ENCODE measurements around the gene TEX2.
"Not testable (repeated sequence)": the region's sequence is repeated elsewhere in the genome, so short reads cannot be mapped to it uniquely, and the experiment has no call there.

The TEX2 gene

GRCh38 chr17:64178011-64178825 is 84.8 kb downstream of the TEX2 start:
- no peak for DNase-seq

- DNase-seq, result no peak
Observed at GRCh38 chr17:64177311-64178010, 85.6 kb downstream of the TEX2 start.

- DNase-seq, result no peak
Observed at GRCh38 chr17:64176556-64176955, 86.5 kb downstream of the TEX2 start.

GRCh38 chr17:64174686-64175456 is 88.2 kb downstream of the TEX2 start:
- DNase-seq, result peak in 1 of 2 experiments; percentile 76

GRCh38 chr17:64173646-64174045 is 89.4 kb downstream of the TEX2 start:
- DNase-seq, result no peak

- no peak for DNase-seq
Observed at GRCh38 chr17:64172510-64172909, 90.5 kb downstream of the TEX2 start.

GRCh38 chr17:64171041-64171440 is 92.0 kb downstream of the TEX2 start:
- DNase-seq, result no peak

GRCh38 chr17:64170286-64170685 is 92.8 kb downstream of the TEX2 start:
- DNase-seq, result peak in 1 of 2 experiments; percentile 20

- DNase-seq, result not testable (repeated sequence)
Observed at GRCh38 chr17:64167666-64168065, 95.4 kb downstream of the TEX2 start.

GRCh38 chr17:64166876-64167275 is 96.2 kb downstream of the TEX2 start:
- no peak for DNase-seq

GRCh38 chr17:64165347-64165746 is 97.7 kb downstream of the TEX2 start:
- DNase-seq, result no peak

GRCh38 chr17:64164596-64165285 is 98.3 kb downstream of the TEX2 start:
- DNase-seq, result no peak

GRCh38 chr17:64163468-64163867 is 99.6 kb downstream of the TEX2 start:
- DNase-seq, result no peak

- DNase-seq, result no peak
Observed at GRCh38 chr17:64162554-64162953, 100.5 kb downstream of the TEX2 start.

- no peak for DNase-seq
Observed at GRCh38 chr17:64161380-64162176, 101.5 kb downstream of the TEX2 start.

- no peak for DNase-seq
Observed at GRCh38 chr17:64160378-64160777, 102.7 kb downstream of the TEX2 start.

GRCh38 chr17:64158831-64159590 is 104.0 kb downstream of the TEX2 start:
- no peak for DNase-seq

- DNase-seq, result no peak
Observed at GRCh38 chr17:64158406-64158805, 104.7 kb downstream of the TEX2 start.

- DNase-seq, result no peak
Observed at GRCh38 chr17:64157669-64158180, 105.3 kb downstream of the TEX2 start.

GRCh38 chr17:64156670-64157069 is 106.4 kb downstream of the TEX2 start:
- no peak for DNase-seq

Measured in NCI-H446 (cell line).